ENCODE results near the gene HSPA14.

Gene HSPA14

GRCh38 chr10:14879124-14879927 is 41.2 kb downstream of the HSPA14 start:
- H3K9ac ChIP-seq (ENCODE audit: low read length): peak overlapping the region; percentile 96
- H3K18ac ChIP-seq (ENCODE audit: low read length): peak overlapping the region; percentile 97
- no peak overlapping the region for H3K23ac ChIP-seq (ENCODE audit: low read length)
- peak overlapping the region; percentile 90 for H4K91ac ChIP-seq (ENCODE audit: low read depth, low read length)
- peaks cover 13% of the 10 kb centered on the region for H3K79me1 ChIP-seq (ENCODE audit: low read length)
- peak overlapping the region; percentile 92 for H4K8ac ChIP-seq (ENCODE audit: low read depth, low read length)
- WGBS (ENCODE audit: extremely low coverage, insufficient coverage, insufficient read length): no CpG with 5 or more reads among the region's 60 CpGs
- peak overlapping the region; percentile 43 for H2BK12ac ChIP-seq (ENCODE audit: low read length)
- peak overlapping the region; percentile 83 for H3K27ac ChIP-seq (ENCODE audit: low read depth, low read length)
- peak overlapping the region; percentile 80 for H2AK5ac ChIP-seq (ENCODE audit: low read length)
- H3K4me1 ChIP-seq (ENCODE audit: control insufficient read depth in 1 of 2, insufficient read depth in 2 of 2, low read length in 2 of 2): peaks cover 5 to 10% of the 10 kb centered on the region in 2 experiments
- peaks cover 16% of the 10 kb centered on the region for H3K79me2 ChIP-seq (ENCODE audit: control insufficient read depth, insufficient read depth, low read length, poor library complexity)
- H3K4me3 ChIP-seq (ENCODE audit: low read depth, low read length): peak overlapping the region; percentile 94
- H2BK5ac ChIP-seq (ENCODE audit: low read depth, low read length, poor library complexity): peak overlapping the region; percentile 91
- peak overlapping the region; percentile 81 for H3K4me2 ChIP-seq (ENCODE audit: low read length)
- peak; percentile 5 to 47 for DNase-seq
- peaks cover 0 to 1% of the 10 kb centered on the region in 2 experiments for H3K36me3 ChIP-seq (ENCODE audit: control insufficient read depth in 1 of 2, insufficient read depth in 2 of 2, low read length in 2 of 2)
- peak overlapping the region; percentile 97 for H3K14ac ChIP-seq (ENCODE audit: low read length)
- H3K27me3 ChIP-seq (ENCODE audit: insufficient read depth, low read length): no peaks in the 10 kb centered on the region
- peak overlapping the region; percentile 94 for H4K12ac ChIP-seq (ENCODE audit: low read depth, low read length)
- H2BK120ac ChIP-seq (ENCODE audit: insufficient read depth, low read length, poor library complexity): peak overlapping the region; percentile 92
- H3K4ac ChIP-seq (ENCODE audit: low read depth, low read length): peak overlapping the region; percentile 96
- peaks cover 2% of the 10 kb centered on the region for H3K9me3 ChIP-seq (ENCODE audit: insufficient read depth, low read depth, low read length)
- peak overlapping the region; percentile 92 for H2AFZ ChIP-seq (ENCODE audit: insufficient read depth, low read length, poor library complexity)

GRCh38 chr10:14879928-14880193 is 41.8 kb downstream of the HSPA14 start:
- Histone ChIP-seq H2BK120ac (ENCODE audit: insufficient read depth, low read length, poor library complexity) (no peak overlapping the region), H3K4ac (ENCODE audit: low read depth, low read length) (peak overlapping the region; percentile 81), H3K9ac (ENCODE audit: low read length) (no peak overlapping the region), H4K12ac (ENCODE audit: low read depth, low read length) (no peak overlapping the region), H3K23ac (ENCODE audit: low read length) (no peak overlapping the region), H3K27ac (ENCODE audit: low read depth, low read length) (no peak overlapping the region), H3K4me2 (ENCODE audit: low read length) (peak overlapping the region; percentile 81), H3K4me1 (ENCODE audit: control insufficient read depth in 1 of 2, insufficient read depth in 2 of 2, low read length in 2 of 2) (peaks cover 5 to 10% of the 10 kb centered on the region in 2 experiments), H3K79me1 (ENCODE audit: low read length) (peaks cover 13% of the 10 kb centered on the region), H3K36me3 (ENCODE audit: control insufficient read depth in 1 of 2, insufficient read depth in 2 of 2, low read length in 2 of 2) (peaks cover 0 to 1% of the 10 kb centered on the region in 2 experiments), H3K79me2 (ENCODE audit: control insufficient read depth, insufficient read depth, low read length, poor library complexity) (peaks cover 16% of the 10 kb centered on the region), H3K14ac (ENCODE audit: low read length) (no peak overlapping the region), H2BK12ac (ENCODE audit: low read length) (no peak overlapping the region), H2AFZ (ENCODE audit: insufficient read depth, low read length, poor library complexity) (no peak overlapping the region), H2BK5ac (ENCODE audit: low read depth, low read length, poor library complexity) (no peak overlapping the region), H4K8ac (ENCODE audit: low read depth, low read length) (no peak overlapping the region), H2AK5ac (ENCODE audit: low read length) (no peak overlapping the region), H3K4me3 (ENCODE audit: low read depth, low read length) (no peak overlapping the region), H3K18ac (ENCODE audit: low read length) (no peak overlapping the region), H3K9me3 (ENCODE audit: insufficient read depth, low read depth, low read length) (peaks cover 2% of the 10 kb centered on the region), H3K27me3 (ENCODE audit: insufficient read depth, low read length) (no peaks in the 10 kb centered on the region), H4K91ac (ENCODE audit: low read depth, low read length) (no peak overlapping the region)
- no peak for DNase-seq
- no CpG with 5 or more reads among the region's 5 CpGs for WGBS (ENCODE audit: extremely low coverage, insufficient coverage, insufficient read length)

GRCh38 chr10:14880229-14880628 is 42.1 kb downstream of the HSPA14 start:
- Histone ChIP-seq H3K27me3 (ENCODE audit: insufficient read depth, low read length) (no peaks in the 10 kb centered on the region), H3K4ac (ENCODE audit: low read depth, low read length) (peak overlapping the region; percentile 81), H2AK5ac (ENCODE audit: low read length) (no peak overlapping the region), H4K12ac (ENCODE audit: low read depth, low read length) (no peak overlapping the region), H3K23ac (ENCODE audit: low read length) (no peak overlapping the region), H2BK120ac (ENCODE audit: insufficient read depth, low read length, poor library complexity) (no peak overlapping the region), H3K4me3 (ENCODE audit: low read depth, low read length) (no peak overlapping the region), H3K36me3 (ENCODE audit: control insufficient read depth in 1 of 2, insufficient read depth in 2 of 2, low read length in 2 of 2) (peaks cover 0 to 1% of the 10 kb centered on the region in 2 experiments), H3K18ac (ENCODE audit: low read length) (no peak overlapping the region), H4K91ac (ENCODE audit: low read depth, low read length) (no peak overlapping the region), H3K79me1 (ENCODE audit: low read length) (peaks cover 13% of the 10 kb centered on the region), H2BK5ac (ENCODE audit: low read depth, low read length, poor library complexity) (no peak overlapping the region), H2BK12ac (ENCODE audit: low read length) (no peak overlapping the region), H4K8ac (ENCODE audit: low read depth, low read length) (no peak overlapping the region), H3K27ac (ENCODE audit: low read depth, low read length) (no peak overlapping the region), H2AFZ (ENCODE audit: insufficient read depth, low read length, poor library complexity) (no peak overlapping the region), H3K4me1 (ENCODE audit: control insufficient read depth in 1 of 2, insufficient read depth in 2 of 2, low read length in 2 of 2) (peaks cover 5 to 10% of the 10 kb centered on the region in 2 experiments), H3K9ac (ENCODE audit: low read length) (no peak overlapping the region), H3K4me2 (ENCODE audit: low read length) (peak overlapping the region; percentile 81), H3K14ac (ENCODE audit: low read length) (no peak overlapping the region), H3K9me3 (ENCODE audit: insufficient read depth, low read depth, low read length) (peaks cover 2% of the 10 kb centered on the region), H3K79me2 (ENCODE audit: control insufficient read depth, insufficient read depth, low read length, poor library complexity) (peaks cover 16% of the 10 kb centered on the region)
- whole genome bisulfite sequencing (ENCODE audit: extremely low coverage, insufficient coverage, insufficient read length): no CpG with 5 or more reads among the region's 7 CpGs
- peak in 1 of 2 donors; percentile 11 for DNase-seq

DNA sequence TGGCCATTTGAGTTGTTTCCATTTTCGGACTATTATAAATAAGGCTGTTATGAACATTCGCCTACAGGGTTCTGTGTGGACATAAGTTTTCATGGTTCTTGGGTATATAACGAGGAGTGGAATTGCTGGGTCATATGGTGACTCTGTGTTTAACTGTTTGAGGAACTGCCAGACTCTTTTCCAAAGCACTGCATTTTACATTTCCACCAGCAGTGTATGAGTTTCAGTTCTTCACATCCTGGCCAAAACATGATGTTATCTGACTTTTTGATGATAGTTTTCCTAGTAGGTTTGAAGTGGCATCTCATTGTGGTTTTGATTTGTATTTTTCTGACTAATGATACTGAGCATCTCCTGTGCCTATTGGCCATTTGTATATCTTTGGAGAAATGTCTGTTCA is 46.0 kb downstream of the HSPA14 start:
- no peak overlapping the region for H3K4me3 ChIP-seq (ENCODE audit: low read depth, low read length)
- no peak overlapping the region for H4K12ac ChIP-seq (ENCODE audit: low read depth, low read length)

More for the DNA sequence above, 46.0 kb downstream of the HSPA14 start:
- Histone ChIP-seq H3K4me2 (ENCODE audit: low read length) (no peak overlapping the region), H3K79me1 (ENCODE audit: low read length) (peaks cover 4% of the 10 kb centered on the region), H3K14ac (ENCODE audit: low read length) (no peak overlapping the region), H3K27me3 (ENCODE audit: insufficient read depth, low read length) (no peaks in the 10 kb centered on the region), H3K27ac (ENCODE audit: low read depth, low read length) (no peak overlapping the region), H3K9me3 (ENCODE audit: insufficient read depth, low read depth, low read length) (no peaks in the 10 kb centered on the region), H2BK5ac (ENCODE audit: low read depth, low read length, poor library complexity) (no peak overlapping the region), H4K8ac (ENCODE audit: low read depth, low read length) (no peak overlapping the region), H2BK120ac (ENCODE audit: insufficient read depth, low read length, poor library complexity) (no peak overlapping the region), H3K23ac (ENCODE audit: low read length) (no peak overlapping the region), H3K4me1 (ENCODE audit: control insufficient read depth in 1 of 2, insufficient read depth in 2 of 2, low read length in 2 of 2) (peaks cover 5 to 6% of the 10 kb centered on the region in 2 experiments), H3K9ac (ENCODE audit: low read length) (no peak overlapping the region), H2AK5ac (ENCODE audit: low read length) (no peak overlapping the region), H3K18ac (ENCODE audit: low read length) (no peak overlapping the region), H3K36me3 (ENCODE audit: control insufficient read depth in 1 of 2, insufficient read depth in 2 of 2, low read length in 2 of 2) (peaks cover 0 to 6% of the 10 kb centered on the region in 2 experiments), H3K79me2 (ENCODE audit: control insufficient read depth, insufficient read depth, low read length, poor library complexity) (peaks cover 11% of the 10 kb centered on the region), H4K91ac (ENCODE audit: low read depth, low read length) (no peak overlapping the region), H3K4ac (ENCODE audit: low read depth, low read length) (peak overlapping the region; percentile 55), H2AFZ (ENCODE audit: insufficient read depth, low read length, poor library complexity) (no peak overlapping the region), H2BK12ac (ENCODE audit: low read length) (no peak overlapping the region)
- DNase-seq: no peak
- no CpG with 5 or more reads among the region's 3 CpGs for WGBS (ENCODE audit: extremely low coverage, insufficient coverage, insufficient read length)
